GM18951 (cell line): Measurements from ENCODE around the gene OTOP3.
"Not testable (repeated sequence)": the region's sequence is repeated elsewhere in the genome, so short reads cannot be mapped to it uniquely, and the experiment has no call there.

ENCODE experiments used
- POLR2A ChIP-seq: IDR thresholded peaks from 4 replicates; pipeline ENCODE4 v1.6.1; 2011; ENCODE audit warnings: mild to moderate bottlenecking; ENCODE audit not compliant: insufficient read length, insufficient read depth; ENCODE audit errors: extremely low read depth
- in situ Hi-C: fragments of 300-500 bp; cut with MboI; formaldehyde crosslinking; loops from one replicate; pipeline ENCODE4 v1.12.0; 2022; ENCODE audit warnings: low sequenced_read_pairs, mixed read lengths, inconsistent platforms; ENCODE audit not compliant: unreplicated experiment

OTOP3 gene

DNA sequence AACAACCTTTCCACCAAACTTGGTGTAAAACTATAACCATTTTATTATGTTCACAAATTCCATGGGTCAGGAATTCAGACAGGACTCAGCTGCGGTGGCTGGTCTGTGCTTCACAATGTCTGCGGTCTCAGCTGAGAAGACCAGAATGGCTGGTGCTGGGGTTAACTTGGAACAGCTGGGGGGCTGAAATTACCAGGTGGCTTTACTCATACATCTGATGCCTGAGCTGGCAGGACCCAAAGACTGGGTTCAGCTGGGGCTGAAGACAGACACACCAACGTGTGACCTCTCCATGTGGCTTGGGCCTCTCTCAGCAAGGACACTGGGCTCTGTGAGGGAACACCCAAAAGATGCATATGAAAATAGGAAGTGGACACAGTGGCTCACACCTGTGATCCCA, 42.5 kb downstream of the OTOP3 start:
- TF ChIP-seq POLR2A, result no peak

DNA sequence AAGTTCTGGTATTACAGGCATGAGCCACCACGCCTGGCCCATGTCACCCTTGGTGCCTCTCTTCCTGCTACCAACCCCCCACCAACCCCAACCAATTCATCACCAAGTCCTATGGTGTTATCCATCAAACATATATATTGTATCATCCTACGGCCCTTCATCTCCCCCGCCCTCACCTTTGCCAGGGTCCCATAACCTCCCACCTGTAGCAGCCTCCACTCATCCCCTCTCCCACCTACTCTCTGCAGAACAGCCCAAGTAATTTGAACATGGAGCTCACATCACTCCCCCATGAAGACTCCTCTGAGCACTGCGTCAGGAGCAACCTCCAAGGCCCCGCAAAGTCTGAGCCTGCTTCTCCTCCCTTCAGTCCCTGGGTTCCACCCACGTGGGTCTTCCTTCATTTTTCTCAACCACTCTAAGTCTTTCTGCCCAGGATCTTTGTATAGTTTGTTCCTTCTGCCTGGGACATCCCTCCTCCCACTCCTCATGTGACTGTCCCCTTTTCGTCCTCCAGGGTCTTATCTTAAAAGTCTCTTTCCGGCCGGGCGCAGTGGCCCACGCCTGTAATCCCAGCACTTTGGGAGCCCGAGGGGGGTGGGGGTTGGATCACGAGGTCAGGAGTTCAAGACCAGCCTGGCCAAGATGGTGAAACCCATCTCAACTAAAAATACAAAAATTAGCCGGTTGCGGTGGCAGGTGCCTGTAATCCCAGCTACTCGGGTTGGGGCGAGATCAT, 43.9 kb downstream of the OTOP3 start:
- no peak for TF ChIP-seq POLR2A
- in situ Hi-C loops, result no loop called here

More for the DNA sequence above, 42.5 kb downstream of the OTOP3 start:
- in situ Hi-C loops, result no loop called here

DNA sequence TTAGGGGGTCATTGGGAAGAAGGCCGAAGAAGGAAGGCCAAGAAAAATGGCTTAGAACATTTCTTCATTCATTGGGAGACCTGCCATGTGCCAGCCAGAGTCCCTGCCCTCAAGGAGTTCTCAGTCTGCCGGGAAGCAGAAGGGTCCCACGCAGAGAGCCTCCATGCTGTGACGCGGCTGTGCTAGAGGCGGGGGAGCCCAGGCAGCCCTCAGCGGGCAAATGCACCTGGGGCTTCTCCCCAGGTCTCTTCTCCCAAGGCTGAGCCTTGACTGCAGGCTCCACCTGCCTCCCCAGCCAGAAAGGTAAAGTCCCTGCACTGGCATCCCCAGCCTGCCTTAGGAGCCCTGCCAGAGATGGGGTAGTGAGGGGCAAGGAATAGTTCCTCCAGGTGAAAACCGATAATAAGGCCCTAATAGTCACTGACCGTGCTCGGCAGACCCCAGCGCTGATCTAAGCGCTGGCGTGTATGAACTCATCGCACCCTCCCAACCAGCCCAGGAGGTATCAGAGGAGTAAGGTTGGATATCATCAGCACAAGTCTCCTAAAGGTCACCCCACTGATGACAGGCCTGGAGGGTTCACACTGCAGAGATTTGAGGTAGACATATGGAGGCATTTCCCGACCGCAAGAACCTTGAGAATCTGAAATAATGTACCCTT, 45.8 kb downstream of the OTOP3 start:
- TF ChIP-seq POLR2A, result no peak
- in situ Hi-C loops, result no loop called here

DNA sequence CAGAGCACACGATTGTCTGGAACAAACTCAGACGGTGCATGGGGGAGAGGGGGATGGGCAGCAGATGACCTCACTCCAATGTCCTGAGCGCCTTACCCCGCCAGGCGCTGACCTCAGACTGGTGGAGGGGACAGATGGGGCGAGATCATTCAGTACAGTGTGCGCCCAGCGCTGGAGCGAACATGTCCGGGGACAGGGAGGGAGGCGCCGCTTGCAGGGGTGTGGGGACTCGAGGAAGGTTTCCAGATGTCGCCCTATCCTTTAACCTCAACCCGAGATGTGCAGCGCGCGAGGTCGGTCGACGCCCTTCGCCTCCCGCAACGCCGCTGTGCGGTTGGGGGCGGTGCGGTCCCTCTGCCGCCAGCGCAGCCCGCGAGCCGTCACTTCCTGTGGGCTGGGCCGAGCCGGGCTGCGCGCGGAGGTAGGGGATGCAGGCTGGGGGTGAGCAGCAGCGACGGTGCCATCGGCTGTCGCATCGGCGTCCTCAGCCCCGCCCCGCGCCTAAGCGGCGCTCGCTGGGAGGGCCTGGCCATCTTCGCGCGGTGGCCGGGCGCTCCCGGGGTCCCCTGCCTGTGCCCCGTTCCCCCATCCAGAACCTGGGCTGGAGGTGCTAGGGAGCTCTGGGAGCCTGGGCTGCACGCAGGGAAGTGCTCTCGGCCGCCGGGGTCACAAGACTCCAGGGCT, 46.4 kb downstream of the OTOP3 start:
- TF ChIP-seq POLR2A, result peak; percentile 47
- in situ Hi-C loops, result no loop called here

DNA sequence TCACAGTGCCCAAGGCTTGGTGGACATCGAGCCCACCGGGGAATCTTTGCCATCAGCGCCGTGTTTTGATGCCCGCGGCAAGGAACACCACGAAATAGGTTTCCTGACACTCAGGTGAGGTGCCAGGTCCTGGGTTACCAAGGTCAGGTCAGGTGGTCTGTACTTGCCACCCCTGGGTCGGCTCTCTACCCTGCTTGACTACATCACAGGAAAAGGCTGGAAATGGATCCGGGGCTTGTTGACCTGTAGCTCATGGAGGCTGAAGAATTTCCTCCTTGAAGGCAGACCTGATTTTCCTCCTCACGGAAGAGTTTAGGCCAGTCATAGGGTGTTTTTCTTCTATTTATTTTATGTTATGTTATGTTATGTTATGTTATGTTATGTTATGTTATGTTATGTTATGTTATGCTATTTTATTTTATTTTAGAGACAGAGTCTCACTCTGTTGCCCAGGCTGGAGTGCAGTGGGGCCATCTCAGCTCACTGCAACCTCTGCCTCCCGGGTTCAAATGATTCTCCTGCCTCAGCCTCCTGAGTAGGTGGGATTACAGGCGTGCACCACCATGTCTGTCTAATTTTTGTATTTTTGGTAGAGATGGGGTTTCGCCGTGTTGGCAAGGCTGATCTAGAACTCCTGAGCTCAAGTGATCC, 47.1 kb downstream of the OTOP3 start:
- in situ Hi-C loops, result not testable (repeated sequence)

- TF ChIP-seq POLR2A, result no peak
- in situ Hi-C loops, result no loop called here
These were observed 50.5 kb downstream of the OTOP3 start for GRCh38 chr17:74986206-74986576.

DNA sequence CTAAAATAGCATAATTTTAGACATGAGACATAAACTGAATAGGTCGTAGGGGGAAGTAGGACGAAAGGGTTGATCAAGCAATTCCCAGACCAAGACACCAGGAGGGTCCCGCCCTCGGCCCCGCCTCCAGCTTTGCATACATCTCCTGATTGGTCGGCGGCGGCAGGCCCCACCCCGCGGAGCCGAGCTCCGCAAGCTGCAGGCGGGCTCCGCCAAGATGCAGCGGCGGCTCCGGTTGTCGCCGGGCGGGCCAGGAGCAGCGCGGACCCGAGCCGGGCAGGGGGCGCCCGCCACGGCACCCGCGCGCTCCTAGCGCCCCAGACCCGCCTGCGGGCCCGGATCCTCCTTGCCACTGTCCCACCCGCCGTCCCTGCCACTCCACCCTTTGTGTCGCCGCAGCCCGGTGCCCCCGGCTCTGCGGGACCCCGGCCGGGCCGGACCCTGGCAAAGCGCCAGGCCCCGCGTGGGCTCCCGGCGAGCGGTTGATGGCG, 51.8 kb downstream of the OTOP3 start, which contains the start of gene CDR2L:
Gene CDR2L, plus strand, starts transcription at position 215 of the 491 bp plus-strand sequence. CDS start 412 bp downstream, outside the sequence.
- TF ChIP-seq POLR2A, result peak; percentile 34

DNA sequence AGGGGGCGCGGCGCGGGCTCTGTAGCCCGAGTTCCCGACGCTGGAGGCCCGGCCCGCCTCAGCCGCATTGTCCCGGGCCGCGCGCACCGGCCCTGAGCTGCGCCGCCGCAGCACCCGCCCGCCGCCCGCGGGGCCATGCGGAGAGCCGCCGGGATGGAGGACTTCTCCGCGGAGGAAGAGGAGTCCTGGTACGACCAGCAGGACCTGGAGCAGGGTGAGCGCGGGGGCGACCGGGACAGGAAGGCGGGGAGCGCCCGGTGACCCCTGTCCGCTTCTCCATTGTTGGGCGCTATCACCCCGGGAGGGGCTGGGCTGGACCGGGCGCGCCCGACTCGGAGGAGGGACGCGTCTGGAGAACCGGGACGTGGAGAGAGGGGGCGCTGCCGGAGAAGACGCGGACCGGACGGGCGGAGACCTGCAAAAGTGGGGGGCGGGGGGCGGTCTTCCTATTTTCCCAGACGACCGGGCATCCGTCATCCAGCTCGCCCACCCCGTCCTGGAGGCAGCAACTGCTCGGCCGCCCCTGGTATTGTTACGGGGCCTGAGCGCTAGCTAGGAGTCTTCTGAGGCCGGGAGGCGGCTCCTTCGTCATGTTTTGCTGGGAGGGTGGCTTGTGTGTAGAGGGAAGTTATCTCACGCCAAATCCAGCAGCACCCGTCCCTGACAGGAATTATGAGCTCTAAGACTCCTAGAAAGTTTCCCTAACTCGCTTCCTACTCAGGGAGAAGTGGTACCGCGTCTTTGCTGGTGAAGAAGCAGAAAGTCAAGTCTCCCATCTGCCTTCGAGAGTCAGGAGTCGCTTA, 52.4 kb downstream of the OTOP3 start:
- in situ Hi-C loops, result no loop called here
- TF ChIP-seq POLR2A, result no peak

More for the DNA sequence above, 51.8 kb downstream of the OTOP3 start, which contains the start of gene CDR2L:
- in situ Hi-C loops, result no loop called here

- no peak for TF ChIP-seq POLR2A
- in situ Hi-C loops, result no loop called here
These were observed 54.9 kb downstream of the OTOP3 start for GRCh38 chr17:74990581-74991105.

DNA sequence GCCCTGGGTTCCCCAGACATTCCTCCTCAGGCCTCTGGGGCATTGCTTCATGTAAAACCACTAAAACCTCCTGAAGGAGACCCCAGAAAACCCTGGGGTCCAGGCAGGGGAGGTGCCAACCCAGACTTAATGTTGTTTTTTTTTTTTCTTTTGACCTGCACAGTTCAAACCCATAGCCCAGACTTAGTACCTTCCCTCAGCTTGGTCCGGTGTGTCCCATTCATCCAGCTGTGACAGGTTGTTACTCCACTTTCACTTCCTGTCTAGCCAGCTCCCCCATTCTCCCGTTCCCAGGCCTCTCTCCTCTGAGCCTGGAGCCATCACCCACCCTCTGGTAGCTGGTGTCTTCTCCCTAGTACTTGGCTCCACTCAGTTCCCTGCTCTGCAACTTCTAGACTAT, 56.5 kb downstream of the OTOP3 start:
- in situ Hi-C loops, result no loop called here
- TF ChIP-seq POLR2A, result no peak

- no peak for TF ChIP-seq POLR2A
- in situ Hi-C loops, result no loop called here
These were observed 58.7 kb downstream of the OTOP3 start for GRCh38 chr17:74994440-74994839.

GRCh38 chr17:74995847-74996246, 60.1 kb downstream of the OTOP3 start:
- in situ Hi-C loops, result no loop called here

More at GRCh38 chr17:74995847-74996246, 60.1 kb downstream of the OTOP3 start:
- no peak for TF ChIP-seq POLR2A
